Suprapubic skin (tissue), 4 donors: ENCODE results near the gene SLC9A9.
"Not testable (repeated sequence)": the region's sequence is repeated elsewhere in the genome, so short reads cannot be mapped to it uniquely, and the experiment has no call there.

Experiments used
- CTCF ChIP-seq, 2 donors: fragments of 200-600 bp in 1 of 2; fragments of 450-650 bp in 1 of 2; sonication (generic) in 1 of 2; IDR thresholded peaks; one replicate each; pipeline ENCODE4 v1.5.1; 2016 to 2019; ENCODE audit warnings: antibody characterized with exemption in 2 of 2, mild to moderate bottlenecking in 1 of 2, moderate library complexity in 1 of 2
- EP300 ChIP-seq: sonication (generic); formaldehyde crosslinking; IDR thresholded peaks from one replicate; pipeline ENCODE4 v1.6.1; 2017; ENCODE audit warnings: antibody characterized with exemption
- POLR2A ChIP-seq, 2 donors: fragments of 450-650 bp; IDR thresholded peaks; one replicate each; pipeline ENCODE4 v1.6.1; 2017; ENCODE audit warnings: antibody characterized with exemption in 2 of 2, mild to moderate bottlenecking in 2 of 2, moderate library complexity in 2 of 2
- POLR2AphosphoS5 ChIP-seq, 3 donors: sonication (generic); formaldehyde crosslinking; IDR thresholded peaks; one replicate each; pipeline ENCODE4 v1.6.1; 2017; ENCODE audit warnings: antibody characterized with exemption in 3 of 3

DNA sequence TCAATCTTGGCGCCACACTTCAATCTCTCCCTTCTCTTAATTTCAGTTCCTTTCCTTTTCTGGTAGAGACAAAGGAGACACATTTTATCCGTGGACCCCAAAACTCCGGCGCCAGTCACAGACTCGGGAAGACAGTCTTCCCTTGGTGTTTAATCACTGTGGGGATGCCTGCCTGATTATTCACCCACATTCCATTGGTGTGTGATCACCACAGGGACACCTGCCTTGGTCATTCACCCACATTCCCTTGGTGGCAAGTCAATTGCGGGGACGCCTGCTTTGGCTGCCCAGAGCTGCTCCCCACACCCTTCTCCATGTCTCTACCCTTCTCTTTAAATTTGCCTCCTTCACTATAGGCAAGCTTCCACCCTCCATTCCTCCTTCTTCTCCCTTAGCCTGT lies 50.1 kb downstream of the SLC9A9 start:
- not testable (repeated sequence) for TF ChIP-seq CTCF (IDR thresholded peaks at IDR 0.05); EP300; POLR2A (IDR thresholded peaks at IDR 0.05); POLR2AphosphoS5 (IDR thresholded peaks at IDR 0.05)
